ENCODE measurements around the gene GRIFIN. TPM values are rescaled to one million over a fixed set of nuclear protein-coding genes. Genes with fewer than 3 reads are reported as not detected.

GRIFIN gene
- total RNA-seq, 4 donors from 2014 or later = not detected

DNA sequence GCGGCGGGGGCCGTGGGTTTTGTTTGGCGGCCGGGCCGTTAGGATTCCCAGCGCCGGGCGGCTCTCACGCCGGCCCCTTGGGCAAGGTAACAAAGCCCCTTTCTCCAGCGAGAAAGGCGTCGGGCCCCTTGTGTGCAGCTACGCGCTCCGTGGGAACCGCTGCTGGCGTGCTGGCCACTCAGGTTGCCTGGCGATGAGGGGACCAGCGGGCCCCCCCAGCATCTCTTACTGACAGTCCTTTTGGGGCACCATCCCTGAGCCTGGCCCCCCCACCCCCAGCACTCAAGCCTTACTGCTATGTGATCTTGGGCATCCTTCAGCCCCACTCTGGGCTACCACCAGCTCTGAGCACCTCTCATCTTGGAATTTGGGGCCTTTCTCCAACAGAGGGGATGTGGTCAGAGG, 45.1 kb upstream of the GRIFIN start:
- DNase-seq (ENCODE audit: low spot score) = no peak
- ATAC-seq (ENCODE audit: low FRiP score) = no peak
- TF ChIP-seq, protein P1, sequence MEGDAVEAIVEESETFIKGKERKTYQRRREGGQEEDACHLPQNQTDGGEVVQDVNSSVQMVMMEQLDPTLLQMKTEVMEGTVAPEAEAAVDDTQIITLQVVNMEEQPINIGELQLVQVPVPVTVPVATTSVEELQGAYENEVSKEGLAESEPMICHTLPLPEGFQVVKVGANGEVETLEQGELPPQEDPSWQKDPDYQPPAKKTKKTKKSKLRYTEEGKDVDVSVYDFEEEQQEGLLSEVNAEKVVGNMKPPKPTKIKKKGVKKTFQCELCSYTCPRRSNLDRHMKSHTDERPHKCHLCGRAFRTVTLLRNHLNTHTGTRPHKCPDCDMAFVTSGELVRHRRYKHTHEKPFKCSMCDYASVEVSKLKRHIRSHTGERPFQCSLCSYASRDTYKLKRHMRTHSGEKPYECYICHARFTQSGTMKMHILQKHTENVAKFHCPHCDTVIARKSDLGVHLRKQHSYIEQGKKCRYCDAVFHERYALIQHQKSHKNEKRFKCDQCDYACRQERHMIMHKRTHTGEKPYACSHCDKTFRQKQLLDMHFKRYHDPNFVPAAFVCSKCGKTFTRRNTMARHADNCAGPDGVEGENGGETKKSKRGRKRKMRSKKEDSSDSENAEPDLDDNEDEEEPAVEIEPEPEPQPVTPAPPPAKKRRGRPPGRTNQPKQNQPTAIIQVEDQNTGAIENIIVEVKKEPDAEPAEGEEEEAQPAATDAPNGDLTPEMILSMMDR (IDR thresholded peaks at IDR 0.05) = no peak

DNA sequence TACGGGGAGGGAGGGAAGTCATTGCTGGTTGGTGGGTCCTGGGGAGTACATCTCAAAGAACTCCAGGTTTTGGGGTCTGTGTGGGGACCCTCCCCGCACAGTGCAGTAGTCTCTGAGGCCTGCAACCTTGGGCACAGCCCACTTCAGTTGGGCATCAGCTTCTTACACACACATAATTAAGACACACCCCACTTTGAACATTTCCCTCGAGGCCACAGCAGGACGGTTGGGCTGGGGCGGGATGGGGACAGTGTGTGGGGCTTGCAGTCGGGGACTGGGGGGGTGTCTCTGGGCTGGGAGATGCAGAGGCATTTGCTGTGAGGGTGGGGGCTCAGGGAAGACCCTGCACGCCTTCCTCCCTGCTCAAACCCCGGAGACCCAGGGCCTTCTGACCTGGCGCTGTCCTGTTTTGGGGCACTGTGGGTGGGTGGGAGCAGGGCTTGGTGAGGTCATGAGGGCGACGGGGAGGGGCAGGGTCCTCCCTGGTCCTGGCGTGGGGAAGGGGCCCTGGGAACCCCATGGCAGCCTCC, 44.6 kb upstream of the GRIFIN start:
- no peak for DNase-seq (ENCODE audit: low spot score)
- ATAC-seq (ENCODE audit: low FRiP score) = no peak
- TF ChIP-seq, protein P1 (IDR thresholded peaks at IDR 0.05) = no peak

DNA sequence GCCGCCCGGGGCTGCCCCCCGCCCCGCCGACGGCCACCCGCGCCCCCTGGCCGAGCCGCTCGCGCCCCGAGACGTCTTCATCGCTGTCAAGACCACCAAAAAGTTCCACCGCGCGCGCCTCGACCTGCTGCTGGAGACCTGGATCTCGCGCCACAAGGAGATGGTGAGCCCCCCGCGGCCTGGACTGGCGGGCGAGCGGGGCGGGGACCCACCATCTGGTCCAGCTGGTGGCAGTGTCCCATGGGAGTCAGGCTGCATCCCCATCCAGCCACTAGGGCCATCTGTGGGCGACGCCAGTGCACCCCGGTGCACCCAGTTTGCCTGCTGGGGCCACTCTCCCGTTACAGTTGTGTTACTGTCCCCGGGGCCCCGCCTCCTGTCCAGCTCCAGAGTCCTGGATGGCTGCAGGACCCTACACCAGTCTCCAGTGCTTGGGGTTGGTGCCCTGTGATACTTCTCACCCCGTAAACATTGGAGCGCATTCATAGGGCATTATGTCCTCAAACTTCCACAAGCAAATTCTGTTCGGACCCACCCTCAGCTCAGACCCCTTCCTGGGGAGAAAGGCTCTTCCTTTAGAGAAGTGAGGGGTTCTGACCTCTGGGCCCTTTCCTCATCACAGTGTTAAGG, 44.0 kb upstream of the GRIFIN start:
- ATAC-seq (ENCODE audit: low FRiP score) (no peak), DNase-seq (ENCODE audit: low spot score) (no peak)
- TF ChIP-seq, protein P1 (IDR thresholded peaks at IDR 0.05) = no peak

DNA sequence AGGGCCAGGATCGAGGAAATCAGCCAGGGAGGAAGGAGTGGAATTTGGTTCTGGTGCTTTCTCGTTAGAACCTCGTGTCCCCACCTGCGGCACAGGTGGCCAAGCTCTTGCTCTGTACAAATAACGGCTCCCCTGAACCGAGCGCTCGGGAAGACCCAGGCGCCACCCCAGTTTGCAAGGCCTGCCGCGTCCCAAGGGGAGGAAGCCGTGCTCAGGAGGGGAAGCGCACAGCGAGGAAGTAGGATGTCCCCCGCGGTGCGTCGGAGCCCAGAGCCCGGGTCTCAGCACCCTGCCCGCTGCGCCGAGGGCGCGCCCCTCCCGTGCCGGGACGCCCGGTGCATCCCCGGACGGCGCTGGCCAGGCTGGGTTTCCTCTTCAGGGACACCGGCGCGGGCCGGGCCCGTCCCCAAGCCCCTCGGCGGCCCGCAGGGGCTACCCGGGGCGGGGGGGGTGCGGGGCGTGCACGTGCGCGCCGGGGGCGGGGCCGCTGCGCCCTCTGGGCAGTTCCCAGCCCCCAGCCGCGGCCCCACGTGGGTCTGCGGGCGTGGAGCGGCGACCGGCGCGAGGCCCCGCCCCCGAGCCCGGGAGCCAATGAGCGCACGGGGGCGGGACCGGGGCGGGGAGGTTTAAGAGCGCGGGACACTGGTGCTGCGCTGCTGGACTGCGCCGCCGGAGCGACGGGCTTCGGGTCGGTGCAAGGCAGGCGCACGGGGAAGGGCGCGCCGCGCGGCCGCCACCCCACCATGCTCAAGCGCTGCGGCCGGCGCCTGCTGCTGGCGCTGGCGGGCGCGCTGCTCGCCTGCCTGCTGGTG, 43.1 kb upstream of the GRIFIN start, which contains the start of gene LFNG:
Gene LFNG, plus strand, starts transcription at position 656 of the 812 bp plus-strand sequence. Its CDS starts 88 bp downstream, at position 744.
- DNase-seq (ENCODE audit: low spot score) (peak; percentile 58), ATAC-seq (ENCODE audit: low FRiP score) (peak; percentile 83)
- TF ChIP-seq, protein P1 (IDR thresholded peaks at IDR 0.05) = no peak

DNA sequence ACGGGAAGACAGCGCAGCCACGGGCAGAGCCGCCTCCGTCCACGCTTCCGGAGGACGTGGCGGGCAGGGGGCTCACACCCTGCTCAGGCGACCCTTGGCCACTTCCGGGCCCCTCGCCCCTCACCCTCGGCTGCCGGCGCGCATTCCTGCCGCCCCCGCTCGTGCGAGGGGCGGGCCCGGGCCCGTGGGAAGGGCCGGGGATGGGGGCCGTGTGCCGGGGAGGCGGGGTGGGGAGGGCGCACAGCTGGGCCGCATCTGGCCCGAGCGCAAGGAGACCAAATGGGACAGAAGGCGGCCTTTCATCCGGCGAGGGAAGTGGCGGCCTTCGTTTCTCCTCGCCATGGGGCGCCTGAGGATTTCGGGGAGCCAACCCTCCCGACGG, 42.5 kb upstream of the GRIFIN start:
- no peak for DNase-seq (ENCODE audit: low spot score)
- ATAC-seq (ENCODE audit: low FRiP score) = no peak
- TF ChIP-seq, protein P1 (IDR thresholded peaks at IDR 0.05) = no peak

DNA sequence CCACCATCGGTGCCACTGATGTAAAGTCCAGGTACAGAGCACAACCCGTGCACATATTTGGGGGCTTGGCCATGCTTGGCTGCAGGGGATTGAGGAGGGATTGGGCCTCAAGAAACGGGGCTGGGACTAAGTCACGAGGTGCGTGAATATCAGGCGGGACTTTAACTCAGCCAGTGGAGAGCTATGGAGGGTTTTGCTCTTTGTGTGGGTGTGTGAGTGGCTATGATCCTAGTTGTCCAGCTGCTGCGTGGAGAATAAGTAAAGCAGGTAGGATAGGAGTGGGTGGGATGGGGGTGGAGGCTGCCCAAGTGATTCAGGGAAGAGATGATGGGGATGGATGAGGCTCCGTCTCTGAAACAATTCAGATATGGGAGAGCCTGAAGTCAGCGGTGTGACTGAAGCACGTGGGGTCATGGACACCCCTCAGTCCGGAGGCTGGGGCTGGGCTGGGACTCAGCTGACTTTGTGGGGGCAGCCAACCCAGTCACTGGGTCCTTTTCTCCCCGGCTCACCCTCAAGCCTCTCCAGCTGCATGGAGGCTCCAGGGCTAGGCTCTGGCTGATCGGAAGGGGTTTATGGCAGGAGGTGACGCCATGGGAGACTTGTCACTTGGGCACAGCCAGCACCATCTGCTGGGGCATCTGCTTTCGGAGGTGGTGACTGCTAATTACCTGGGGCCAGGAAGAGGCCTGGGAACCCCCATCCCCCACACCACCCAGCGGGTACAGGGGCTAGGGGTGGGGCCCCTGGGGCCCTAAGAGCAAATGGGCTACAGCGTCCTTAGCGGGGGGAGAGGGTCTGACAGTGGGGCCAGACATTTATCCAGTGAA, 41.7 kb upstream of the GRIFIN start:
- DNase-seq (ENCODE audit: low spot score) (no peak), ATAC-seq (ENCODE audit: low FRiP score) (no peak)
- TF ChIP-seq, protein P1 (IDR thresholded peaks at IDR 0.05) = no peak

Data from omental fat pad (tissue), 4 donors.